Loucy (cell line): Measurements from ENCODE around the gene ORAI3.

Source experiments
- H2AFZ ChIP-seq: fragments of 200-600 bp; sonication (generic); 2 replicates; pipeline ENCODE4 v1.6.0; 2016; ENCODE audit warnings: antibody characterized with exemption, mild to moderate bottlenecking, low read length, moderate library complexity
- H3F3A ChIP-seq: fragments of 200-600 bp; 2 replicates; pipeline ENCODE4 v1.6.0; 2016; ENCODE audit warnings: antibody characterized with exemption, low read depth, mild to moderate bottlenecking
- H3K27me3 ChIP-seq: fragments of 200-600 bp; sonication (generic); 2 replicates; pipeline ENCODE4 v1.6.1; 2014; ENCODE audit warnings: low read length, mild to moderate bottlenecking; ENCODE audit not compliant: insufficient read depth, poor library complexity, severe bottlenecking
- H3K36me3 ChIP-seq: fragments of 200-600 bp; sonication (generic); 2 replicates; pipeline ENCODE4 v1.6.1; 2016; ENCODE audit warnings: low read length; ENCODE audit not compliant: insufficient read depth
- H3K4me1 ChIP-seq: fragments of 200-600 bp; sonication (generic); 2 replicates; pipeline ENCODE4 v1.5.1; 2014; ENCODE audit warnings: low read length, mild to moderate bottlenecking; ENCODE audit not compliant: insufficient read depth, poor library complexity, severe bottlenecking
- H3K4me2 ChIP-seq: fragments of 200-600 bp; sonication (generic); 2 replicates; pipeline ENCODE4 v1.6.0; 2014; ENCODE audit warnings: antibody characterized with exemption, low read length, low read depth, mild to moderate bottlenecking; ENCODE audit not compliant: poor library complexity, severe bottlenecking
- H3K4me3 ChIP-seq: fragments of 200-600 bp; sonication (generic); 2 replicates; pipeline ENCODE4 v1.5.1; 2014; ENCODE audit warnings: low read length, mild to moderate bottlenecking, mixed read lengths; ENCODE audit not compliant: poor library complexity, severe bottlenecking
- H3K79me2 ChIP-seq: fragments of 200-600 bp; sonication (generic); 2 replicates; pipeline ENCODE4 v1.6.1; 2014; ENCODE audit warnings: low read length; ENCODE audit not compliant: insufficient read depth
- H3K9ac ChIP-seq: fragments of 200-600 bp; sonication (generic); 2 replicates; pipeline ENCODE4 v1.6.0; 2014; ENCODE audit warnings: mild to moderate bottlenecking, low read depth, low read length, moderate library complexity; ENCODE audit not compliant: poor library complexity, severe bottlenecking
- H3K9me2 ChIP-seq: fragments of 200-600 bp; sonication (generic); replicated peaks from 2 replicates; pipeline ENCODE4 v1.6.1; 2016; ENCODE audit warnings: low read depth, low read length, mixed read lengths
- H3K9me3 ChIP-seq: fragments of 200-600 bp; sonication (generic); 2 replicates; pipeline ENCODE4 v1.6.1; 2014; ENCODE audit warnings: mild to moderate bottlenecking, antibody characterized with exemption, low read length, low read depth; ENCODE audit not compliant: insufficient read depth
- H4K20me1 ChIP-seq: fragments of 200-600 bp; sonication (generic); 2 replicates; pipeline ENCODE4 v1.6.0; 2014; ENCODE audit warnings: antibody characterized with exemption, low read length, mild to moderate bottlenecking; ENCODE audit not compliant: insufficient read depth, poor library complexity, severe bottlenecking
- CTCF ChIP-seq: fragments of 200-600 bp; sonication (generic); conservative IDR thresholded peaks from 2 replicates; pipeline ENCODE4 v1.5.1; 2014; ENCODE audit warnings: mild to moderate bottlenecking, antibody characterized with exemption, low read length
- EZH2phosphoT487 ChIP-seq: fragments of 200-600 bp; IDR thresholded peaks from 2 replicates; pipeline ENCODE4 v1.6.1; 2018; ENCODE audit warnings: antibody characterized with exemption, mild to moderate bottlenecking, moderate library complexity, borderline replicate concordance

ORAI3 gene

DNA sequence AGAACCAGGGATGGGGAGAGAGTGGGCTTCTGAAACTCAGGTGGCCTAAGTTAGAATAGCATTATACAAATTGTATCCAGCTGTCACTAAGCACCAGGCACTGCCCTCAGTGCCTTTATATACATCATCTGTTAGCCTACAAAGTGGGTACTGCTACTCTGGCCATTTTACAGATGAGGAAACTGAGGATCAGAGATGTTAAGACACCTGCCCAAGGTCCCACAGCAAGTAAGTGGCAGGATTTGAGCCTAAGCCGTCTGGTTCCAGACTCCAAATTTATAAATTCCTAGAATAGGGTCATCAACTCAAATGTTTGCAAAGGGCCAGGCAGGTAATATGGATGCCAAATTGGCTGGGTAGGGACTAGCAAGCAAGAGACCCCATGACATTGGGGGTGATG is 2.3 kb downstream of the ORAI3 start:
- Histone ChIP-seq H3K4me1 (peaks cover 25% of the 10 kb centered on the region), H3K4me2 (peak overlapping the region; percentile 84), H3K9me3 (no peaks in the 10 kb centered on the region), H3K79me2 (peaks cover 23% of the 10 kb centered on the region), H2AFZ (no peak overlapping the region), H3K4me3 (peak overlapping the region; percentile 90), H3K27me3 (peaks cover 7% of the 10 kb centered on the region), H3F3A (0 out of 2 replicates have a peak, but pooled peaks cover 6% of the 10 kb centered on the region), H3K9ac (peak overlapping the region; percentile 99), H3K9me2 (no peaks in the 10 kb centered on the region), H3K36me3 (peaks cover 4% of the 10 kb centered on the region; the same call in 1 of the 2 replicates), H4K20me1 (peaks cover 3% of the 10 kb centered on the region)
- TF ChIP-seq EZH2phosphoT487 = no peak
- no peak for TF ChIP-seq CTCF

DNA sequence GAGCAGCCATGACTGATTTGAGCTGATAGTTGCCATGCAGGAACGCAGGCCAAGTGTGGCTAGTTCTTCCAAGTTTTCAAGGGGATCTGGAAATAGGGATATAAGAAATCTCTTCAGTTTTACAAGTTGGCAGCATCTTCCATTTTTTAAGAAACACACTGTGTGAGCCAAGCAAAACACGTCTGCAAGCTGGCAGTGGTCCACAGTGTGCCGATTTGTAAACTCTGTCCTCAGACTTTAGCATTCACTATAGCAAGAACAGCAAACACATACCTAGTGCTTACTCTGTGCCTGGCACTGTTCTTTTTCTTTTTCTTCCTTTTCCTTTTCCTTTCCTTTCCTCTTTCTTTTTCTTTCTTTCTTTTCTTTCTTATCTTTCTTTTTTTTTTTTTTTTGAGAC is 2.9 kb downstream of the ORAI3 start:
- Histone ChIP-seq H3K27me3 (peaks cover 7% of the 10 kb centered on the region), H3F3A (0 out of 2 replicates have a peak, but pooled peaks cover 6% of the 10 kb centered on the region), H4K20me1 (peaks cover 3% of the 10 kb centered on the region), H3K9ac (peak overlapping the region; percentile 99), H3K4me1 (peaks cover 30% of the 10 kb centered on the region), H3K36me3 (peaks cover 4% of the 10 kb centered on the region; the same call in 1 of the 2 replicates), H3K9me3 (no peaks in the 10 kb centered on the region), H3K4me3 (peak overlapping the region; percentile 90), H2AFZ (no peak overlapping the region), H3K9me2 (no peaks in the 10 kb centered on the region), H3K4me2 (peak overlapping the region; percentile 84), H3K79me2 (peaks cover 23% of the 10 kb centered on the region)
- TF ChIP-seq CTCF (no peak), EZH2phosphoT487 (no peak)

DNA sequence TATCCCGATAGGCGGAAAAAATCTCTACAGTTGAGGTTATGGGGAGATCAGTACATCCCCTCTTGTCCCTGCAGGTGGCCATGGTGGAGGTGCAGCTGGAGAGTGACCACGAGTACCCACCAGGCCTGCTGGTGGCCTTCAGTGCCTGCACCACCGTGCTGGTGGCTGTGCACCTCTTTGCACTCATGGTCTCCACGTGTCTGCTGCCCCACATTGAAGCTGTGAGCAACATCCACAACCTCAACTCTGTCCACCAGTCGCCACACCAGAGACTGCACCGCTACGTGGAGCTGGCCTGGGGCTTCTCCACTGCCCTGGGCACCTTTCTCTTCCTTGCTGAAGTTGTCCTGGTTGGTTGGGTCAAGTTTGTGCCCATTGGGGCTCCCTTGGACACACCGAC is 4.2 kb downstream of the ORAI3 start:
- Histone ChIP-seq H3K4me1 (peaks cover 32% of the 10 kb centered on the region), H4K20me1 (peaks cover 3% of the 10 kb centered on the region), H3K9me2 (no peaks in the 10 kb centered on the region), H3K79me2 (peaks cover 23% of the 10 kb centered on the region), H2AFZ (no peak overlapping the region), H3K9ac (no peak overlapping the region), H3K27me3 (peaks cover 7% of the 10 kb centered on the region), H3K4me3 (no peak overlapping the region), H3K4me2 (no peak overlapping the region), H3K9me3 (no peaks in the 10 kb centered on the region), H3F3A (0 out of 2 replicates have a peak, but pooled peaks cover 6% of the 10 kb centered on the region), H3K36me3 (no peaks in the 10 kb centered on the region)
- TF ChIP-seq CTCF (no peak), EZH2phosphoT487 (no peak)
